HG03565 (cell line): ENCODE measurements around the gene IPO9.
"Not testable (repeated sequence)": the region's sequence is repeated elsewhere in the genome, so short reads cannot be mapped to it uniquely, and the experiment has no call there.

Experiments used
- ATAC-seq: cut with Tn5 transposase; IDR thresholded peaks from one replicate; pipeline ENCODE4 v1.9.1; 2021; ENCODE audit warnings: mild to moderate bottlenecking, moderate library complexity; ENCODE audit not compliant: unreplicated experiment

IPO9 gene

GRCh38 chr1:201900476-201900875 is 71.5 kb downstream of the IPO9 start:
- no peak for ATAC-seq

- ATAC-seq: not testable (repeated sequence)
These were observed 72.1 kb downstream of the IPO9 start for GRCh38 chr1:201901036-201901435.

- no peak for ATAC-seq
These were observed 73.2 kb downstream of the IPO9 start for GRCh38 chr1:201902198-201902597.

GRCh38 chr1:201903135-201903534 is 74.2 kb downstream of the IPO9 start:
- no peak for ATAC-seq

GRCh38 chr1:201904579-201904978 is 75.6 kb downstream of the IPO9 start:
- ATAC-seq: no peak

GRCh38 chr1:201905234-201905890 is 76.4 kb downstream of the IPO9 start:
- ATAC-seq: no peak

- no peak for ATAC-seq
These were observed 77.4 kb downstream of the IPO9 start for GRCh38 chr1:201906336-201906735.

GRCh38 chr1:201907621-201908020 is 78.7 kb downstream of the IPO9 start:
- ATAC-seq: no peak

GRCh38 chr1:201911826-201912571 is 83.0 kb downstream of the IPO9 start:
- ATAC-seq: no peak

- ATAC-seq: no peak
These were observed 83.9 kb downstream of the IPO9 start for GRCh38 chr1:201912832-201913231.

GRCh38 chr1:201914456-201915235 is 85.7 kb downstream of the IPO9 start:
- ATAC-seq: no peak

GRCh38 chr1:201916649-201917249 is 87.8 kb downstream of the IPO9 start:
- ATAC-seq: no peak

- no peak for ATAC-seq
These were observed 88.5 kb downstream of the IPO9 start for GRCh38 chr1:201917362-201918033.

- no peak for ATAC-seq
These were observed 89.4 kb downstream of the IPO9 start for GRCh38 chr1:201918343-201918742.

- no peak for ATAC-seq
These were observed 93.1 kb downstream of the IPO9 start for GRCh38 chr1:201921952-201922558.

- no peak for ATAC-seq
These were observed 96.3 kb downstream of the IPO9 start for GRCh38 chr1:201925301-201925567.

- no peak for ATAC-seq
These were observed 97.2 kb downstream of the IPO9 start for GRCh38 chr1:201925981-201926645.

GRCh38 chr1:201928266-201928665 is 99.3 kb downstream of the IPO9 start:
- no peak for ATAC-seq

- ATAC-seq: no peak
These were observed 101.2 kb downstream of the IPO9 start for GRCh38 chr1:201930137-201930536.

GRCh38 chr1:201930803-201931202 is 101.8 kb downstream of the IPO9 start:
- no peak for ATAC-seq
